ENCODE data around the gene MTMR12. TPM values are rescaled to one million over a fixed set of nuclear protein-coding genes. Genes with fewer than 3 reads are reported as not detected.

The MTMR12 gene
- total RNA-seq, 1 experiment from 2014 or later, result 42.7 TPM

DNA sequence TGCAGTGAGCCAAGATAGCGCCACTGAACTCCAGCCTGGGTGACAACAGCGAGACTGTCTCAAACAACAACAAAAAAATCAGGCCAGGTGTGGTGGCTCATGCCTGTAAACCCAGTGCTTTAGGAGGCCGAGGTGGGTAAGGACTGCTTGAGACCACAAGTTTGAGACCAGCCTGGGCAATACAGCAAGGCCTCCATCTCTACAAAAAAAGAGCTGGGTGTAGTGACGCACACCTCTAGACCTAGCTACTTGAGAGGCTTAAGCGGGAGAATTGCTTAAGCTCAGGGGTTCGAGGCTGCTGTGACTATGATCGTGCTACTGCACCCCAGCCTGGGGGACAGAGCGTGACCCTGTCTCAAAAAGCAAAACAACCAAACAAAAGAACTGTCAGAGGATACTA, 39.9 kb upstream of the MTMR12 start:
- no peak overlapping the region for H3K4me3 Mint-ChIP-seq
- no peak overlapping the region; the same call in 1 of the 2 replicates for H3K27ac Mint-ChIP-seq
- TF ChIP-seq NR2C2 (CRISPR knock-in tag; IDR thresholded peaks at IDR 0.05) (no peak), ZNF317 (CRISPR knock-in tag; IDR thresholded peaks at IDR 0.05; ENCODE audit: borderline replicate concordance, low read depth) (no peak), CREB1 (CRISPR knock-in tag; IDR thresholded peaks at IDR 0.05) (no peak)
- H3K27me3 Mint-ChIP-seq (ENCODE audit: low read depth), result no peaks in the 10 kb centered on the region
- no peak for ATAC-seq
- DNase-seq (ENCODE audit: low spot score), result no peak
- H3K36me3 Mint-ChIP-seq, result peaks cover 49% of the 10 kb centered on the region
- POLR2A ChIA-PET, result no interaction called here
- CTCF ChIA-PET, result no interaction called here
- H3K4me1 Mint-ChIP-seq, result no peaks in the 10 kb centered on the region
- H3K9me3 Mint-ChIP-seq, result peaks cover 20% of the 10 kb centered on the region

DNA sequence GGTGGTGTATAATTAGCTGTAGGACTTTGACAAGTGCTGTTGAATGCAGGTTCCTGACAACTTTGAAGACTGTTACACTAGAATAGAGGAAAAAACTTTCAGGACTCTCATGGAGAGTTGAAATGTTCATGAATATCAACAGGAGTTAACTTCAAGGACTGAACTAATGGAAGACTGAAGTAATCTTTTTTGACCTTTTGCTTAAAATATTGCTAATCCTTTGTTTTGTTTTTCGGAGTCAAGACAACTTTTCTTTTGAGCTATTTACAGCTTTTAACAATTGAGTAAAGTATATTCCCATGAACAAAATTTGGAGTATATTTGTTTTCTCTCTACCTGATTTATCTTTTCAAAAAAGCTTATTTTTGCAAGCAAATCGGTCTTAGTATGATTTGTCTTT, 34.1 kb upstream of the MTMR12 start:
- ATAC-seq (no peak), DNase-seq (ENCODE audit: low spot score) (no peak)
- no peak overlapping the region for H3K4me3 Mint-ChIP-seq
- H3K36me3 Mint-ChIP-seq, result peaks cover 61% of the 10 kb centered on the region
- no peaks in the 10 kb centered on the region for H3K4me1 Mint-ChIP-seq
- no peak overlapping the region for H3K27ac Mint-ChIP-seq
- POLR2A ChIA-PET, result no interaction called here
- TF ChIP-seq RELA (CRISPR knock-in tag; IDR thresholded peaks at IDR 0.05; ENCODE audit: borderline replicate concordance), result no peak
- no peak for TF ChIP-seq SMAD3 (CRISPR knock-in tag; IDR thresholded peaks at IDR 0.05; ENCODE audit: borderline replicate concordance)
- CTCF ChIA-PET, result no interaction called here
- H3K9me3 Mint-ChIP-seq, result peaks cover 62% of the 10 kb centered on the region
- no peaks in the 10 kb centered on the region for H3K27me3 Mint-ChIP-seq (ENCODE audit: low read depth)

DNA sequence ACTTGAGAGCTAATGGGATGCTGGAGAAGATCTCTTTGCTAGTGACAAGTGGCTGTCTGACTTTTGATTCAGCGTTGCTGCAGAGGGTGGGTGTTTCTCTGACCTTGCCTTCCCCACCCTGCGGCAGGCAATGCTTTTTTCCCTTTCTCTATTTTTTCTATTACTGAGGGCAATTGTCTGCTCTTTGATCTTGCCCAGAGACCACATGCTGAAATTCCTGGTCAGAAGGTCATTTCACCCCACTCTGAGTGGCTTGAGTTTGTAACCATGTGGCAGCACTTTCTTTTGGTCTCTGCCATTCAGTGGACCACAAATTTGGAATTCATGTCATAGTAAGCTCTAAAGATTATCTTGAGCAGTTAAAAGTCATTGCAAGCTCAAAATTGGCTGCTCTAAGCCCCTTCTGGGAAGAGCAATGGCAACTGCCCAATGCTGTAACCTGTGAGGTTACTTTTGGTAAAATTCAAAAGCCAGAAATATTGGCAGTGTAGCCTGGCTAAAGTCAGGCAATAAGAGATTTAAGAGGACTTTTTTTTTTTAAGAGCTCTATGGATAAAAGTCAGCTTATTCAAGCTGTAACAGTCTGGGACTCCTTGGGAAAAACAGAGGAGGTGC, 30.4 kb upstream of the MTMR12 start:
- Mint-ChIP-seq H3K9me3 (peaks cover 77% of the 10 kb centered on the region), H3K36me3 (peaks cover 82% of the 10 kb centered on the region), H3K27ac (no peak overlapping the region), H3K4me1 (no peaks in the 10 kb centered on the region), H3K27me3 (ENCODE audit: low read depth) (peaks cover 8% of the 10 kb centered on the region), H3K4me3 (no peak overlapping the region)
- ATAC-seq (no peak), DNase-seq (ENCODE audit: low spot score) (no peak)
- ChIA-PET CTCF (no interaction called here), POLR2A (no interaction called here)
- TF ChIP-seq CBFB (CRISPR knock-in tag; IDR thresholded peaks at IDR 0.05; ENCODE audit: low read depth), result no peak
- TF ChIP-seq, protein P1, sequence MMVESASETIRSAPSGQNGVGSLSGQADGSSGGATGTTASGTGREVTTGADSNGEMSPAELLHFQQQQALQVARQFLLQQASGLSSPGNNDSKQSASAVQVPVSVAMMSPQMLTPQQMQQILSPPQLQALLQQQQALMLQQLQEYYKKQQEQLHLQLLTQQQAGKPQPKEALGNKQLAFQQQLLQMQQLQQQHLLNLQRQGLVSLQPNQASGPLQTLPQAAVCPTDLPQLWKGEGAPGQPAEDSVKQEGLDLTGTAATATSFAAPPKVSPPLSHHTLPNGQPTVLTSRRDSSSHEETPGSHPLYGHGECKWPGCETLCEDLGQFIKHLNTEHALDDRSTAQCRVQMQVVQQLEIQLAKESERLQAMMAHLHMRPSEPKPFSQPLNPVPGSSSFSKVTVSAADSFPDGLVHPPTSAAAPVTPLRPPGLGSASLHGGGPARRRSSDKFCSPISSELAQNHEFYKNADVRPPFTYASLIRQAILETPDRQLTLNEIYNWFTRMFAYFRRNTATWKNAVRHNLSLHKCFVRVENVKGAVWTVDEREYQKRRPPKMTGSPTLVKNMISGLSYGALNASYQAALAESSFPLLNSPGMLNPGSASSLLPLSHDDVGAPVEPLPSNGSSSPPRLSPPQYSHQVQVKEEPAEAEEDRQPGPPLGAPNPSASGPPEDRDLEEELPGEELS (CRISPR knock-in tag; IDR thresholded peaks at IDR 0.05), result no peak
- TF ChIP-seq ELF4 (CRISPR knock-in tag; IDR thresholded peaks at IDR 0.05; ENCODE audit: low read depth), result no peak
- TF ChIP-seq ZNF671 (CRISPR knock-in tag; IDR thresholded peaks at IDR 0.05), result no peak
- TF ChIP-seq ETV6 (CRISPR knock-in tag; IDR thresholded peaks at IDR 0.05), result no peak
- TF ChIP-seq ZNF416 (CRISPR knock-in tag; IDR thresholded peaks at IDR 0.05), result no peak
- TF ChIP-seq NR3C1 (CRISPR knock-in tag; conservative IDR thresholded peaks at IDR 0.05; ENCODE audit: low read depth), result no peak
- TF ChIP-seq, protein P2, sequence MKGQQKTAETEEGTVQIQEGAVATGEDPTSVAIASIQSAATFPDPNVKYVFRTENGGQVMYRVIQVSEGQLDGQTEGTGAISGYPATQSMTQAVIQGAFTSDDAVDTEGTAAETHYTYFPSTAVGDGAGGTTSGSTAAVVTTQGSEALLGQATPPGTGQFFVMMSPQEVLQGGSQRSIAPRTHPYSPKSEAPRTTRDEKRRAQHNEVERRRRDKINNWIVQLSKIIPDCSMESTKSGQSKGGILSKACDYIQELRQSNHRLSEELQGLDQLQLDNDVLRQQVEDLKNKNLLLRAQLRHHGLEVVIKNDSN (CRISPR knock-in tag; IDR thresholded peaks at IDR 0.05), result no peak
- TF ChIP-seq, protein P3, sequence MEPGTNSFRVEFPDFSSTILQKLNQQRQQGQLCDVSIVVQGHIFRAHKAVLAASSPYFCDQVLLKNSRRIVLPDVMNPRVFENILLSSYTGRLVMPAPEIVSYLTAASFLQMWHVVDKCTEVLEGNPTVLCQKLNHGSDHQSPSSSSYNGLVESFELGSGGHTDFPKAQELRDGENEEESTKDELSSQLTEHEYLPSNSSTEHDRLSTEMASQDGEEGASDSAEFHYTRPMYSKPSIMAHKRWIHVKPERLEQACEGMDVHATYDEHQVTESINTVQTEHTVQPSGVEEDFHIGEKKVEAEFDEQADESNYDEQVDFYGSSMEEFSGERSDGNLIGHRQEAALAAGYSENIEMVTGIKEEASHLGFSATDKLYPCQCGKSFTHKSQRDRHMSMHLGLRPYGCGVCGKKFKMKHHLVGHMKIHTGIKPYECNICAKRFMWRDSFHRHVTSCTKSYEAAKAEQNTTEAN (CRISPR knock-in tag; IDR thresholded peaks at IDR 0.05), result no peak
- TF ChIP-seq, protein P4, sequence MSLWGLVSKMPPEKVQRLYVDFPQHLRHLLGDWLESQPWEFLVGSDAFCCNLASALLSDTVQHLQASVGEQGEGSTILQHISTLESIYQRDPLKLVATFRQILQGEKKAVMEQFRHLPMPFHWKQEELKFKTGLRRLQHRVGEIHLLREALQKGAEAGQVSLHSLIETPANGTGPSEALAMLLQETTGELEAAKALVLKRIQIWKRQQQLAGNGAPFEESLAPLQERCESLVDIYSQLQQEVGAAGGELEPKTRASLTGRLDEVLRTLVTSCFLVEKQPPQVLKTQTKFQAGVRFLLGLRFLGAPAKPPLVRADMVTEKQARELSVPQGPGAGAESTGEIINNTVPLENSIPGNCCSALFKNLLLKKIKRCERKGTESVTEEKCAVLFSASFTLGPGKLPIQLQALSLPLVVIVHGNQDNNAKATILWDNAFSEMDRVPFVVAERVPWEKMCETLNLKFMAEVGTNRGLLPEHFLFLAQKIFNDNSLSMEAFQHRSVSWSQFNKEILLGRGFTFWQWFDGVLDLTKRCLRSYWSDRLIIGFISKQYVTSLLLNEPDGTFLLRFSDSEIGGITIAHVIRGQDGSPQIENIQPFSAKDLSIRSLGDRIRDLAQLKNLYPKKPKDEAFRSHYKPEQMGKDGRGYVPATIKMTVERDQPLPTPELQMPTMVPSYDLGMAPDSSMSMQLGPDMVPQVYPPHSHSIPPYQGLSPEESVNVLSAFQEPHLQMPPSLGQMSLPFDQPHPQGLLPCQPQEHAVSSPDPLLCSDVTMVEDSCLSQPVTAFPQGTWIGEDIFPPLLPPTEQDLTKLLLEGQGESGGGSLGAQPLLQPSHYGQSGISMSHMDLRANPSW (CRISPR knock-in tag; conservative IDR thresholded peaks at IDR 0.05; ENCODE audit: low read depth), result no peak
- TF ChIP-seq, protein P5, sequence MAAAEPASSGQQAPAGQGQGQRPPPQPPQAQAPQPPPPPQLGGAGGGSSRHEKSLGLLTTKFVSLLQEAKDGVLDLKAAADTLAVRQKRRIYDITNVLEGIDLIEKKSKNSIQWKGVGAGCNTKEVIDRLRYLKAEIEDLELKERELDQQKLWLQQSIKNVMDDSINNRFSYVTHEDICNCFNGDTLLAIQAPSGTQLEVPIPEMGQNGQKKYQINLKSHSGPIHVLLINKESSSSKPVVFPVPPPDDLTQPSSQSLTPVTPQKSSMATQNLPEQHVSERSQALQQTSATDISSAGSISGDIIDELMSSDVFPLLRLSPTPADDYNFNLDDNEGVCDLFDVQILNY (CRISPR knock-in tag; IDR thresholded peaks at IDR 0.05), result no peak
- TF ChIP-seq SOX15 (CRISPR knock-in tag; IDR thresholded peaks at IDR 0.05), result no peak
- TF ChIP-seq, protein P6, sequence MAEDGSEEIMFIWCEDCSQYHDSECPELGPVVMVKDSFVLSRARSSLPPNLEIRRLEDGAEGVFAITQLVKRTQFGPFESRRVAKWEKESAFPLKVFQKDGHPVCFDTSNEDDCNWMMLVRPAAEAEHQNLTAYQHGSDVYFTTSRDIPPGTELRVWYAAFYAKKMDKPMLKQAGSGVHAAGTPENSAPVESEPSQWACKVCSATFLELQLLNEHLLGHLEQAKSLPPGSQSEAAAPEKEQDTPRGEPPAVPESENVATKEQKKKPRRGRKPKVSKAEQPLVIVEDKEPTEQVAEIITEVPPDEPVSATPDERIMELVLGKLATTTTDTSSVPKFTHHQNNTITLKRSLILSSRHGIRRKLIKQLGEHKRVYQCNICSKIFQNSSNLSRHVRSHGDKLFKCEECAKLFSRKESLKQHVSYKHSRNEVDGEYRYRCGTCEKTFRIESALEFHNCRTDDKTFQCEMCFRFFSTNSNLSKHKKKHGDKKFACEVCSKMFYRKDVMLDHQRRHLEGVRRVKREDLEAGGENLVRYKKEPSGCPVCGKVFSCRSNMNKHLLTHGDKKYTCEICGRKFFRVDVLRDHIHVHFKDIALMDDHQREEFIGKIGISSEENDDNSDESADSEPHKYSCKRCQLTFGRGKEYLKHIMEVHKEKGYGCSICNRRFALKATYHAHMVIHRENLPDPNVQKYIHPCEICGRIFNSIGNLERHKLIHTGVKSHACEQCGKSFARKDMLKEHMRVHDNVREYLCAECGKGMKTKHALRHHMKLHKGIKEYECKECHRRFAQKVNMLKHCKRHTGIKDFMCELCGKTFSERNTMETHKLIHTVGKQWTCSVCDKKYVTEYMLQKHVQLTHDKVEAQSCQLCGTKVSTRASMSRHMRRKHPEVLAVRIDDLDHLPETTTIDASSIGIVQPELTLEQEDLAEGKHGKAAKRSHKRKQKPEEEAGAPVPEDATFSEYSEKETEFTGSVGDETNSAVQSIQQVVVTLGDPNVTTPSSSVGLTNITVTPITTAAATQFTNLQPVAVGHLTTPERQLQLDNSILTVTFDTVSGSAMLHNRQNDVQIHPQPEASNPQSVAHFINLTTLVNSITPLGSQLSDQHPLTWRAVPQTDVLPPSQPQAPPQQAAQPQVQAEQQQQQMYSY (CRISPR knock-in tag; IDR thresholded peaks at IDR 0.05), result no peak

All from WTC11 (cell line).